Osteocyte (in vitro differentiated cells): ENCODE data around the gene PTX3. TPM values are rescaled to one million over a fixed set of nuclear protein-coding genes. Genes with fewer than 3 reads are reported as not detected.

Source experiments
- DNase-seq: peaks from one replicate; pipeline ENCODE4 v3.0.0; 2021; ENCODE audit warnings: mixed read lengths; ENCODE audit not compliant: unreplicated experiment; ENCODE audit errors: extremely low spot score
- H3K27ac Mint-ChIP-seq: one replicate; pipeline ENCODE4 v1.8.0; 2021; ENCODE audit warnings: mild to moderate bottlenecking, mixed read lengths; ENCODE audit not compliant: unreplicated experiment
- H3K27me3 Mint-ChIP-seq: one replicate; pipeline ENCODE4 v1.8.0; 2021; ENCODE audit warnings: mixed read lengths; ENCODE audit not compliant: unreplicated experiment
- H3K36me3 Mint-ChIP-seq: one replicate; pipeline ENCODE4 v1.8.0; 2021; ENCODE audit warnings: mixed read lengths; ENCODE audit not compliant: unreplicated experiment
- H3K4me1 Mint-ChIP-seq: one replicate; pipeline ENCODE4 v1.8.0; 2021; ENCODE audit warnings: mixed read lengths; ENCODE audit not compliant: unreplicated experiment
- H3K4me3 Mint-ChIP-seq: one replicate; pipeline ENCODE4 v1.8.0; 2021; ENCODE audit warnings: mild to moderate bottlenecking, moderate library complexity, mixed read lengths; ENCODE audit not compliant: unreplicated experiment
- H3K9me3 Mint-ChIP-seq: one replicate; pipeline ENCODE4 v1.8.0; 2021; ENCODE audit warnings: mixed read lengths; ENCODE audit not compliant: unreplicated experiment
- CTCF ChIP-seq: fragments of 200-600 bp; sonication (generic); IDR thresholded peaks from 2 replicates; pipeline ENCODE4 v1.5.0; 2021; ENCODE audit warnings: antibody characterized with exemption, mild to moderate bottlenecking, moderate library complexity
- total RNA-seq: library from RNA; stranded (reverse); gene quantifications from 2 replicates; pipeline ENCODE4 v1.2.1, GENCODE V29; 2021

PTX3 gene
- total RNA-seq, 1 donor from 2014 or later, result 51.8 TPM

GRCh38 chr3:157392104-157392503 lies 44.5 kb upstream of the PTX3 start:
- no peak overlapping the region for H3K27ac Mint-ChIP-seq
- no peak for DNase-seq

GRCh38 chr3:157393113-157393512 lies 43.5 kb upstream of the PTX3 start:
- Mint-ChIP-seq H3K27me3 (no peaks in the 10 kb centered on the region), H3K9me3 (no peaks in the 10 kb centered on the region), H3K36me3 (no peaks in the 10 kb centered on the region), H3K27ac (no peak overlapping the region), H3K4me3 (no peak overlapping the region), H3K4me1 (peaks cover 6% of the 10 kb centered on the region)
- TF ChIP-seq CTCF, result no peak
- no peak for DNase-seq

More at GRCh38 chr3:157392104-157392503, 44.5 kb upstream of the PTX3 start:
- no peak overlapping the region for H3K4me3 Mint-ChIP-seq
- H3K4me1 Mint-ChIP-seq, result peaks cover 6% of the 10 kb centered on the region
- no peaks in the 10 kb centered on the region for H3K36me3 Mint-ChIP-seq
- H3K9me3 Mint-ChIP-seq, result no peaks in the 10 kb centered on the region
- no peaks in the 10 kb centered on the region for H3K27me3 Mint-ChIP-seq
- TF ChIP-seq CTCF, result no peak

DNA sequence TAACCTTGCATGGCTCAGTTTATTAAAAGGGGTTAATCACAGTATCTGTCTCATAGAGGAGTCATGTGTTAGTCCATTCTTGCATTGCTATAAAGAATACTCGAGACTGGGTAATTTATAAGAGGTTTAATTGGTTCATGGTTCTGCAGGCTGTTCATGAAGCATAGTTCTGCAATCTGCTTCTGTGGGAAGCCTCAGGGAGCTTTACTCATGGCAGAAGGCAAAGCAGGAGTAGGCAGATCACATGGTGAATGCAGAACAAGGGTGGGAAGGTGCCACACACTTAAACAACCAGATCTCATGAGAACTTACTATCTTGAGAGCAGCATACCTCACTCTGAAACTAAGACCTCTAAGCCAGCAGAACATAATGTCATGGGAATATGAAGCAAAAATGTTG lies 42.2 kb upstream of the PTX3 start:
- peaks cover under 1% of the 10 kb centered on the region for H3K4me1 Mint-ChIP-seq
- no peaks in the 10 kb centered on the region for H3K9me3 Mint-ChIP-seq
- no peaks in the 10 kb centered on the region for H3K27me3 Mint-ChIP-seq

GRCh38 chr3:157398598-157398997 lies 38.1 kb upstream of the PTX3 start:
- H3K4me1 Mint-ChIP-seq, result no peaks in the 10 kb centered on the region
- no peak overlapping the region for H3K4me3 Mint-ChIP-seq
- no peak overlapping the region for H3K27ac Mint-ChIP-seq
- H3K27me3 Mint-ChIP-seq, result no peaks in the 10 kb centered on the region
- no peak for DNase-seq
- no peaks in the 10 kb centered on the region for H3K9me3 Mint-ChIP-seq
- H3K36me3 Mint-ChIP-seq, result no peaks in the 10 kb centered on the region
- no peak for TF ChIP-seq CTCF

More for the DNA sequence above, 42.2 kb upstream of the PTX3 start:
- Mint-ChIP-seq H3K4me3 (no peak overlapping the region), H3K36me3 (no peaks in the 10 kb centered on the region), H3K27ac (no peak overlapping the region)
- TF ChIP-seq CTCF, result no peak
- no peak for DNase-seq

DNA sequence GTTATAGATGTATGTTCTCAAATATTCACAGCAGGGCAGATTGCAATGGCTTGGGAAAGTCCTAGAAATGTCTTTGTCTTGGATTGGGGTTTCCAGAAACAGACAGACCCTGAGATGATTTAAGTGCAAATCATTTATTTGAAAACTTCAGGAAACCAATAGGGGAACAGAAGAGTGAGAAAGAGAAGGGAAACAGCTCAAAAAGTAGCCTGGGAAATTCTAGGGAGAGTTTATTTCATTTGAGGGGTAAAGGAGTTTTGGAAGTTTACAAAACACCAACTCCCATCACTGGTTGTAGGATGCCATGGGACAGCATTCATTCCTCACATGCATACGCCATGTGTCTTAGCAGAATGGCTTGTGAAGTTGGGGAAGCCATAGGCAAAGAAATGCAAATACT lies 32.3 kb upstream of the PTX3 start:
- Mint-ChIP-seq H3K36me3 (no peaks in the 10 kb centered on the region), H3K4me3 (no peak overlapping the region), H3K9me3 (no peaks in the 10 kb centered on the region), H3K27ac (no peak overlapping the region), H3K27me3 (no peaks in the 10 kb centered on the region), H3K4me1 (peaks cover 5% of the 10 kb centered on the region)
- DNase-seq, result no peak
- no peak for TF ChIP-seq CTCF
